IPS-11a (cell line): ENCODE measurements around the gene TMEM35B.

Source experiments
- H3K4me3 ChIP-seq: one replicate; pipeline ENCODE4 v1.5.1; 2013; ENCODE audit warnings: low read depth, low read length, control low read depth

Gene TMEM35B

DNA sequence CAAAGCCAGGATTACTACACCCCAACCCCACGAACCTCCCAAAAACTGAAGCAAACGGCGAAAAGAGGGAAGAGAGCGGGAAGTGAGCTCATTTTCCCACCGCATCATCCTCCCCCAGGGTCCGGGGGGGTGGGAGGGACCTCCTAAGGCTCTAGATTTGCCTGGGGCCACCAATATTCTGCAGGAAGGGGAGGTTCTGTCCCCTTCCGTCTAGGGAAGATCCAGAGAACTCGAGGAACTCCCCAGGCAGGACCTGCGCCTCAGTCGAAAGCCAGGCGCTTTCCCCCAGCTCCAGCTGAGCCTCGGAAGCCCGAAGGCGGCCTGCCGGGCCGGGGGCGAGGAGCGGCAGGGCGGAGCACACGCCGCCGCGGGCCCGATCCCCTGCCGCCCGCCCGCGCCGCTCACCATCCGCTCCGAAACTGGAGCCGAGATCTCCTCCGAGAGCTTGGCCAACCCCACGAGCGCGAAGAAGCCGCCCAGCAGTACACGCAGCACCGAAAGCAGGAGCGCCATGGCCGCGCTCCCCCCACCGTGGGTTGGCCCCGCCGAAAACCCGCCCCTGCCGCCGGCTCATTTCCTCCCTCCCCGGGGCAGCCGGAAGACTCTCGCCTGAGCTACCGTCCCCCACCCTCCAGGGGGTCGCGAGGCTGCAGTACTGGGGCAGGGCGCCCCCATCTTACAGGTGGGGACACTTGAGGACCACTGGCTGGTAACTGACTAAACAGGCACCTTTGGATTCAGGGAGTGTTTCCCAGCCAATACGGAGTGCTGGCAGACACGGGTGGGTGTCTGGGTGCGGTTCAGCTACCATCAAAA is at the start of gene TMEM35B:
Gene TMEM35B, minus strand, starts transcription at position 555 of the 816 bp plus-strand sequence. Its CDS starts 42 bp downstream, at position 513.
- peak within 1 kb of the TSS; percentile 60 for H3K4me3 ChIP-seq

DNA sequence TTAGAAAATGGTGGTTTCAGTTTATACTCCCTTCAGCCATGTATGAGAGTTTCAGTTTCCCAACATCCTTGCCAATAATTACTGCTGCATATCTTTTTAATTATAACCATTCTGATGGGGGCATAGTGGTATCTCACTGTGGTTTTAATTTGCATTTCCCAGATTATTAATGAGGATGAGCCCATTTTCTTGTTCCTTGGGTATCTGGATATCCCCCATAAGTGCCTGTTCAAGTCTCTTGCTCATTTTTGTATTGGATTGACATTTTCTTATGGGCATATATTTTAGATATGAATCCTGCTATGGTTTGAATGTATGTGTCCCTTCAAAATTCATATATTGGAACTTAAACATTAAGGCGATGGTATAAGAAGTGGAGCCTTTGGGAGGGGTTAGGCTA is 48.2 kb upstream of the TMEM35B start:
- H3K4me3 ChIP-seq = no peak overlapping the region

DNA sequence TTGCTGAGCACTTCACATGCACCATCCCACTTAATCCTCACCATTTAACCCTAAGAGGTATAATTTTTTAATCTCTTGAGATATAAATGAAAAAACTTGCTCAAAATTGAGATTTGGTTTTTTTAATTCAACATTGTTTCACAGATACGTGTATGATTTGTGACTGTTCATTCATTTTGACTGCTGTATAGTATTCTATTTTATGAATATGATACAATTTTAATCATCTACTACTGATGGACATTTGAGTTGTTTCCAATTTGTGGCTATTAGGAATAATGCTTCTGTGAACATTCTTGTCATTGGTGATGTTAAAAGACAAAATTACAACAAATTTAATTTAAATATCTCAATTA is 47.2 kb upstream of the TMEM35B start:
- H3K4me3 ChIP-seq = no peak overlapping the region

DNA sequence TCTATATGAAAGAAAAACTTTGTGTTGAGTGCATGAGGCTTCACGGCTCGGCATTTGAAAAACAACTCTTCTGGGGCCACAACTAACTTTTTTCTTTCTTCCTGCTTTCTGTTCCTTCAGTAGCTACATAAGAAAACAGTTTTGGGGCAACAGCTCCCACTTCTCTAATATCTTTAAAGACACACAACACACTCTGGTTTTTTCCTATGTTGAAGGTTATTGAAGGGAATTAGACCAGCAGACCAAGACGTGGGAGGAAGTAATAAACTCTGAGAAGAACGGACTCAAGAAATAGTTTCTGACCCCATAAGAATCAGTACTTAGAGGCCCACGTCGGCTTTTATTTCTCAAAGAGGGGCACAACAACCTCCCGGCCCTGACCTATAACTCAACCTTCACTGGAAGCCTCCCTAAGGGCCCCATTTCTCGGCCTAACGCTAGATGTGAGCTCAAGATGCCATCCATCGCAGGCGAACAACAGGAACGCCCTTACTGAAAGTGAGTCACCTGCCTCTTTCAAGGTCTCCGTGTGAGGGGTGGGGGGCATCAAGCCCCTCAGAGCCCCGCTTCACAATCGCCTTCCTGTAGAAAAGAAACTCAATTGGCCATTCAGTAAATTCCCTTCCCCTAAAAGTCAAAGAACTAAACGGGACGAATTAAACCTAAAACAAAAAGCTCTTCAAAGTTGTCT is 45.8 kb upstream of the TMEM35B start:
- peak overlapping the region; percentile 90 for H3K4me3 ChIP-seq

DNA sequence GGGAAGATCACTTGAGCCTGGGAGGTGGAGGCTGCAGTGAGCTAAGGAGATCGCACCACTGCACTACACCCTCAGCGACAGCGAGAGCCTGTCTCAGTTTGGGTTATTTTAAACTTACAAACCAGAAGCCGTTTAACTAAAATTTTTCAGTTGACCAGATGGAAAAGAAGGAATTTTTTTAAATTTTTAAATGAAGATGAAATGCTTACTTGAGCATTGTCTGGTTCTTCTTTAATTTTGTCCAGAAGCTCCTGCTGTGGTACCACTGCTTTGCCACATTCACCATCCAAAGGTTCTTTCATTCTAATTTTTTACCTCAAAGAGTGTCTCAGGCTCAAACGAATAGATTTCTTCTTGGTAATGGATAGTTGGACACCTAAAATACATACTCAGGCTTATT is 45.2 kb upstream of the TMEM35B start:
- H3K4me3 ChIP-seq = peak overlapping the region; percentile 90

DNA sequence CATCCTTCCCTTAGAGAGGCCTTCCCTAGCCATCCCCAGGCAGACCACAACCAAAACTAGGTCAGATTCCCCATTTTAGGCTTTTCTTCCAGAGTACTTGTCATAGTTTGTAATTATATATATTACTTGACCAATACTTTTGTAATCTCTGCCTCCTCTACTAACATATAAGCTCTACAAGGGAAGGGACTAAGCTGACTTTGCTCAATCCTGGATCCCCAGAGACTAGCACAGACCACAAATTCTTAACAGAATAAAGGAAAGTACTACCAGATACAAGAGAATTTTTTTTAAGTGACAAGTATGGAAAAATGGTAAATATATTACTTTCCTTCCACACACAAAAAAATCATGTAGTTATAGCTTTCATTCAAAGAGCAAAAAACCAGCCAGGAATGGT is 44.6 kb upstream of the TMEM35B start:
- H3K4me3 ChIP-seq = no peak overlapping the region

DNA sequence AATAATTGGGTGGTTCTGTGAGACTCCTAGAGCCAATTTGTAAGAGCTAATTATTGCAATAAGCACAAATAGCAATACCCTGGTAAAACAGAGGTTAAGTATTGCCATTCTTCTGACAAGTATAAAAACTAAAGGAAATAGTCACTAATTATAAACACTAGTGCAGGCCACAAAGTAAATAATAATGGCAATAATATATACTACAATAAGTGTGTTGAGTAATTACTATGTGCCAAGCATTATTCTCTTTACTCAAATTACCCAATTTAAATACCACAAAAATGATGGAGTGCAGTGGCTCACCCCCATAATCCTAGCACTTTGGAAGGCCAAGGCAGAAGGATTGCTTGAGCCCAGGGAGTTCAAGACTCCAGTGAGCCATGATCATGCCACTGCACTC is 31.3 kb upstream of the TMEM35B start:
- H3K4me3 ChIP-seq = no peak overlapping the region

DNA sequence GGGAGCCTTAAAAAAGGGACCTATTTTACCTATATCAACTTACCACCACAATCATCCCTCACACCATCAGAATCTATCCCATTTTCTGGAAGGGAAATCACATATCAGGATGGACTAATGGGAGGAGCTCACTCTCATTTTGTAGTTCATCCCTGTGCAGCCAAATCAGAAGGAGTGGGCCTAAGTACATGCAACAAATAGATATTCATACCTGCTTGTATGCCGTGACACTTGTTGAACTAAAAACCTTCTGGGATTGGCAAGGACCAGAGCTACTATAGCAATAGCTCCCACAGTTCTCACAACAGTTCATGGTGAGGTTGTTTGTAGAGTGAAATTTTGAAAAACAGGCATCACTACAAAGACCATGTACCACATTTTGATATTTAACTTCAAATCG is 29.3 kb upstream of the TMEM35B start:
- H3K4me3 ChIP-seq = no peak overlapping the region

DNA sequence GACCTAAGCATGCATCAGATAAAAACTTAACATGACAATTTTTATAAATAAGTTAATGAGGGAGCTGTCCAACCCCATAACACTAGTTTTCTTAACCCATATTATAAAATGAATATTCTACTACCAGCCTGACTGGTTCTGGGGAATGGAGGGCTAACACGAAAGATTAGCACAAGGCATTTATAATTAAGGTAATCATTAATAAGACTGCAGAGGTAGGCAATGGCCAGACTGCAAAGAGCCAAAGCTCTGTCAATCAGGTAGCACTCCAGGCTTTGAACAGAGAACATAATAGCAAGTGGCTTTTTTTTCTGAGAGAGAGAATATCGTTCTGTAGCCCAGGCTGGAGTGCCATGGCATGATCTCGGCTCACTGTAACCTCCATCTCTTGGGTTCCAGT is 20.6 kb upstream of the TMEM35B start:
- H3K4me3 ChIP-seq = no peak overlapping the region

DNA sequence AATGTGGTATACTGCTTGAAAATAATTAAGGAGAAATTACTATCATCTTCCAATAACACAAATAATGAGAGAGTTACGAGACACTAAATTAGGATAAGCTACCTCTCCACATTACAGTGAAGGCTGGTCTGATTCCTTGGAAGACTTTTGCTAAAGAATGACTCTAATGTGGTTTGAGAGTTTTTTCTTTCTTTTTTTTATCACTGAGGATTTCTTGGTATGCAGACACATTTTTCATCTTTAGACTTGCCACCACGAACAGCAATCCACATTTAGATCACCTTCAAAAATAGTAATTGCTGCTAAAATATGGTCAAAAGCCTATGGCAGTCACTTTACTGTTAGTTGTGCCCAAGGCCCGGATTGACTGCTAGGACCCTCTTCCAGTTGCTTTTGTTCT is 16.6 kb upstream of the TMEM35B start:
- H3K4me3 ChIP-seq = no peak overlapping the region

DNA sequence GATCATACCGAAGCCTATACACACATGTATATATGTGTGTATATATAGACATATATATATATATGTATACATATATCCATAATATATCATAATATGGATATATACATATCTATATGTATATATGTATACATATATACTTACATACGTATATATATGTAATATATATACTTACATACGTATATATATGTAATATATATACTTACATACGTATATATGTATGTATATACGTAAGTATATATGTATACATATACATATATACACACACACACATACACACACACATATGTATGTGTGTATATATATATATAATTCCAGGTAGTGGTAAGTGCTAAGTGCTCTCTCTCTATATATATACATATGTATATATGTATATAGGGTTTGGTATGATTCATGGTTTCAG is 9.7 kb upstream of the TMEM35B start:
- no peak overlapping the region for H3K4me3 ChIP-seq

DNA sequence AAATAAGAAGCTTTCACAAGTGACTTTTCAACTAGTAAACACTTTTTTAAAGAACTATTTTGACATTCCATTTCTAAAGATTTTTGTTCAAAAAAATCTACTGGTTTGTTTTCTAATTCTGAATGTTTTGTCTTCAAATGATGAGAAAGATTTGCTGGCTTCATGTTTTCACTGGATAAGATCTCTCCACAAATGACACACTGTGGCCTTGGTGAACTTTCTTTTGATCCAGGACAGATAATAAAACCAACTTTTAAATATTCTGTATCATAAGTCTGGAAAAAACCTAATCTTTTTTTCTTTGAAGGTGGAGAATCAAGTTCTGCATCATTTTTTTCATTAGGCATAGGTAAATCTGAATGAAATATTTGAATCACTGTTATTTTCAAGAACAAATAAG is 3.4 kb upstream of the TMEM35B start:
- H3K4me3 ChIP-seq = no peak overlapping the region

DNA sequence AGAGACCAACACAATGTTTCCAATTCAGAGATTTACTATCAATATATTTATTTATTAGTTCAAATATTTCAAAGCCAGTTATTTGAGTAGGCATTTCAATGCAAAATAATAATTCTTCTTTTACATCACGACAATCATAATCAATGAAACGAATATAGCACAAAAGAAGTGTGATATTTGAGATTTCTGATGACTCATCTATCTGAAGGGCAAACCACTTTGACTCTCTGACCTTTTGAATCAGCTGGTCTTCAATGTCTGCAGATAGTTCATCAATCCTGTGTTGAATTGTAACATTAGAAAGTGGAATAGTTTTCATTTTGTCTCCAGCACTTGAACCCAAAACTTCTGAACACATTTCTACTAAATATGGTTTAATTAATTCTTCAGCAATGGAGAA is 3.0 kb upstream of the TMEM35B start:
- no peak overlapping the region for H3K4me3 ChIP-seq

DNA sequence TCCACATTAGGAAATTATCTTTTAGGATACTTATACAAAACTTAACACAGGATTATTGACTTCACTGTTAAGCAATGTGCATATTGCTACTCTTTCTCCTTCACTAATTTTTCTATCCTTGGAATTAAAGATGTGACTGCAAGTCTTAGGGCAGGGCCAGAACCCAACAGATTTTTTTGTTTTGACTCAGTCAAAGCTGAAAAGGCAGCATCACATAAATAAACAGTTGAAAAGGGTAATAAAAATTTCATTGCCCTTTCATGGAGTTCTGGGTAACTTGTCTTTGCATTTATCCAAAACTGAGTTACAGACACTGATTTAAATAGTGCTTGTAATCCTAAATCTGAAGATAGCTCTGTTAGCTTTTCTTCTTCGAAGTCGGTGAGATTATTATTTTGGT is 1.9 kb upstream of the TMEM35B start:
- no peak overlapping the region for H3K4me3 ChIP-seq

DNA sequence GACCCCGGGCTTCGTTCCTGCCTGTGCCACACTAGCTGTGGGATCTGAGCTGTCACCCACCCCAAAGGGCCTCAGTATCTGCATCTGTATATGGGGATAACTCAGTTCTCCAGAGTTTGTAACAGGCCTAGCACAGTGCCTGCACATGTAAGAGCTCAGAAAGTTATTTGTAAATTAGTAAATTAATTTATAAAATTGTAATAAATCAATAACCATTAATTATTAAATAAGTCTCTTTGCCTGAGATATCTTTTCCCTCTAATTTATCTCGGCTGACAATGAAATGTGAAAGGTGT is 410 bp upstream of the TMEM35B start:
- peak overlapping the region; percentile 60 for H3K4me3 ChIP-seq

DNA sequence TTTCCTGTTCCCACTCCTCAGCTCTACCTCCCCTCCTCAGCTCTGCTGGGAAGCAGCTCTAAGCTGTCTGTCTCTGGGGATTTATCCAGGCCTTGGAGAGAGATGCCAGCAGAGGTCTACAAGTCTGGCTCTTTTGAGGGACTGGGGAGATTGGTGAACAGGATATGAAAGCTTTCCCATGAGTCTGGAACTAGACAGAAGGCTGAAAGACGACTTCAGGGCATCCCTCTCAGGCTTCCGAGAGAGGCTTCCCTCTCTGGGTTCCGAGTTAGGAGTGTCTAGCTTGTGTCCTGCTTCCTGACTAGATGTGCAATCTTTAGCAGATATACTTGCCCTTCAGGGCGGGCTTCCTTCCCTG is 733 bp downstream of the TMEM35B start:
- peak overlapping the region; percentile 60 for H3K4me3 ChIP-seq

DNA sequence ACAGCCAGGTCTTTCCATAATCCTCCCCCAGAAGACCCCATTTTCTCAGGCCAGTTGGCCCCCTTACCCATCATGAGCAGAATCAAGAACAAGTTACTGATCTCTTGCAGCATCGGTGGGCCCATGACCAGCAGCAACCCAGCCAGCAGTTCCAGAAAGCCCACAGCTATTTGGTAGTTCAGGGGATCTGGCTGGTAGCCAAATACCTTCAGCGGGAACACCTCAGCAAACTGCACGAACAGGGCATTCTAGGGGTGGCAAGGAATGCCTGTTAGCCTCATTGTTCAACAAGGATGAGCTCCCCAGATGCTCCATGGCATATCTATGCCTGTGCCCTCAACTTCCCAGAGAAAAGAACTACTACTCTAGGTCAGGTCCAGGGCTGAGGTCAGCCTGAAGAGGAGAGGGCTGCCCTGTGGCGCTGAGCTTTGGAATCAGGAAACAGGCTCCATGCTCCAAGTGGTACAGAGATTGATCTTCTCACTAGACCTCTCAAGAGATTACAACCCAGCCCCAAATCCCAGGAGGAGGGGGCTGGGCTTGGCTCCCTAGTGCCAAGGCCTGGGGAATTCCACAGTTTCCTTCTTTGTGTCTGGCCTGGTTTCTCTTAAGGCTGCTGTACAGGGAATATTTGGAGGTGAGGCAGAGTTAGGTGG is 1.3 kb downstream of the TMEM35B start:
- peak overlapping the region; percentile 60 for H3K4me3 ChIP-seq

DNA sequence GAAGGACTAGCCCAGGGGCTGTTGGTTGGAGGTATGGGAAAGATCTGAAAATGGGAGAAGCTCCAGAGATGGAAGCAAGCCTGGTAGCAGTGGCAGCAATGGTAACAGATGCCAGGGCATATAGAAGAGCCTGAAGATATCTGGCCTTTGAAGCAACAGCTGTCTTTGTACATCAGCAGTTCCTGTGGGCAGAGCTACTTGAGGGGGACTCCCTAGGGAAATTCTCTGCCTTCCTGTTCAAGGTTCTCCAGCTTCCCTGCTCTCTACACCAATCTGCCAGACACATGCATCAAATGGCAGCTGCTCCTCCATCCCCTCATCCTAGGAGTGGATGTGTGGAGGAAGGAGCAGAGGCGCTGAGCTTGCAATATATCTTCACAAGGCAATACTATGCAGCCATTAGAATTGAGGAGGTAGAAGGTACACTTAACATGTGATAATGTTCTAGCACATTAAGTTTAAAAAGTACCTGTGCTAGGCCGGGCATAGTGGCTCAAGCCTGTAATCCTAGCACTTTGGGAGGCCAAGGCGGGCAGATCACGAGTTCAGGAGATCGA is 2.2 kb downstream of the TMEM35B start:
- H3K4me3 ChIP-seq = no peak overlapping the region

DNA sequence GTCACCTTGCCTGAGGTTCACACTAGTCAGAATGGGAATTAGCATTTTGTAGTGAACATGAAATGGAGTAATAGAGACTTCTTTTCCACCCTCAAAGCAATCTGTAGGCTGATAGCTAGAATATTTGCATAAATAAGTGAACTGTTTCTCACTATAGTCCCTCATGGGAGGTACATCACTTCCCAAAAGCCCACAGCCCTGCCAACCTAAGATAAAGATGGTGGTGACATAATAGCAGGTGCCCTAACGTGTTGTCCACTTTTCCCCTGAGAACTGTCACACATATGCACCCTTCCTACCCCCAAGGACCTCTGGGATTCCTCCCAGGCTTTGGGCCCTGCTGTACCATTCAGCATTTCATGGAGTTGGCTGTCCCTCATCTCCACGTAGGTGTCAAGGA is 4.4 kb downstream of the TMEM35B start:
- H3K4me3 ChIP-seq = no peak overlapping the region

DNA sequence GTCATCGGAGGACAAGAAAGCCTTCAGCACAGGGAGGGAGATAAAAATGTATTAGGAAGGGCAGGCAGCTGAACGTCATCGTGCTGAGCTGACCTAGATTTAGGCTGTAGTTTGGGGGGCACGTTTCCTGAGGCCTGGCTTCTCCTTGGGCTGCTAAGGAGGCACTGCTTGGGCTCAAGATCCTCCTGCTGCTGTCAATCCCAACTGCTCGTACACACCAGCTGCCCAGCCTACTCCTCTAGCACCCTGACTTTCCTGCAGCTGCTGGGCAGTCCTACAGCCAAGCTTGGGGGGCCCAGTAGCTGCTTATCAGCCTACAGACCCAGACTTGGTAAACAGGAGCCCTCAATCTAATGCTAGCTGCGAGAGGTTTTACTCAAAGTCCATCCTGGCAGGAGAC is 6.2 kb downstream of the TMEM35B start:
- no peak overlapping the region for H3K4me3 ChIP-seq

DNA sequence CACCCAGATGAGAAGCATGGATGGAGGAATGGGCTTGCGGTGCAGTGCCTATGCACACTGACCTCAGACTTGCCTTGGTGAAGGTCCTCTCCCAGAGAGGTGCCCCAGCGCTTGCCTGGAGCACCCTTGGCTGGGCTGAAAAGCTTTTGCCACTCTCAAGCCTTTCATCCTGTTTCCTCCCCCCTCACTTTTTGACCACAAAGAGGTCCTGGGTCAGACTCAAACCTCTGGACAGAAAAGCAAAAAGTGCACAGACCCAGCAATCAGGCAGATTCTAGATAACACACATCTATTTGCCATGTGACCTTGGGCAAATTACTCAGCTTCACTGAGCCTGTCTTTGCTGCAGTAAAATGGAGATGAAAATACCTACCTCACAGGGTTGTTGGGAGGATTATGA is 7.3 kb downstream of the TMEM35B start:
- no peak overlapping the region for H3K4me3 ChIP-seq

DNA sequence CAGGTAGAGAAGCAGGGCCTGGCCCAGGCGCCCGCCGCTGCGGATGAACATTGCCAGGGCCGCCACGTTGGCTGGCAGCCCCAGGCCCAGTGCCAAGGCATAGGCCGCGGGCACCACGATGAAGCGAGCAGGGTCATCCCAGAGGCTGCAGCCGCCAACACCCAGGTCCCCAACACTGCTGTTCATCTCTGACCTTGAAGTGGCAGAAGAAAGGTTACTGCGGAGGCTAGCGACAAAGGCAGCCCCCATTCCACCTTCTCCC is 8.0 kb downstream of the TMEM35B start:
- H3K4me3 ChIP-seq = no peak overlapping the region
